Tibial nerve (tissue), 4 donors: ENCODE results near the gene LGI1. TPM values are rescaled to one million over a fixed set of nuclear protein-coding genes. Genes with fewer than 3 reads are reported as not detected.

ENCODE experiments used
- DNase-seq, 2 donors: peaks; one replicate each; pipeline ENCODE4 v3.0.0-alpha.2; 2019; ENCODE audit warnings: low spot score in 2 of 2
- H3K27ac ChIP-seq, 4 donors: fragments of 200-600 bp; sonication (generic) in 3 of 4; one replicate each; pipeline ENCODE4 v1.5.1; 2017 to 2019; ENCODE audit warnings: mild to moderate bottlenecking in 1 of 4
- H3K27me3 ChIP-seq, 2 donors: fragments of 200-600 bp; sonication (generic) in 1 of 2; one replicate each; pipeline versions ENCODE4 v1.5.1 to v1.6.0; 2017 to 2019
- H3K36me3 ChIP-seq, 3 donors: fragments of 200-600 bp; sonication (generic); one replicate each; pipeline ENCODE4 v1.5.1; 2018 to 2019
- H3K4me1 ChIP-seq, 4 donors: fragments of 200-600 bp; sonication (generic) in 3 of 4; one replicate each; pipeline ENCODE4 v1.5.1; 2017 to 2019
- H3K4me3 ChIP-seq, 4 donors: fragments of 200-600 bp; sonication (generic) in 3 of 4; one replicate each; pipeline ENCODE4 v1.5.1; 2017 to 2019; ENCODE audit warnings: mild to moderate bottlenecking in 1 of 4, moderate library complexity in 1 of 4
- H3K9me3 ChIP-seq, 4 donors: fragments of 200-600 bp; sonication (generic) in 3 of 4; one replicate each; pipeline ENCODE4 v1.5.1; 2017 to 2019
- CTCF ChIP-seq, 5 experiments: fragments of 200-600 bp in 3 of 5; fragments of 450-650 bp in 2 of 5; sonication (generic) in 3 of 5; IDR thresholded peaks; one replicate each; pipeline ENCODE4 v1.5.1; 2016 to 2019; ENCODE audit warnings: antibody characterized with exemption in 5 of 5, mild to moderate bottlenecking in 3 of 5, moderate library complexity in 2 of 5
- EP300 ChIP-seq, 2 donors: sonication (generic); formaldehyde crosslinking; IDR thresholded peaks; one replicate each; pipeline ENCODE4 v1.6.1; 2017; ENCODE audit warnings: antibody characterized with exemption in 2 of 2, mild to moderate bottlenecking in 1 of 2
- POLR2A ChIP-seq, 2 donors: fragments of 450-650 bp; IDR thresholded peaks; one replicate each; pipeline ENCODE4 v1.6.1; 2017; ENCODE audit warnings: antibody characterized with exemption in 2 of 2, mild to moderate bottlenecking in 2 of 2, moderate library complexity in 2 of 2
- WGBS, 2 donors: methylation state at CpG; one replicate each; pipeline ENCODE4 v1.1.5; 2018; 5-methylcytosine and 5-hydroxymethylcytosine counted together
- total RNA-seq, 4 donors: library from RNA; depleted of rRNA; stranded (reverse); fragments of >200 nt; gene quantifications; one replicate each; pipeline ENCODE4 v1.1.0, GENCODE V29; 2016

Gene LGI1
- 10 to 100 TPM in 2 of 4 donors, 1 to 10 TPM in 2; 8.4 to 21.0 (median 14.1) TPM for total RNA-seq

- Histone ChIP-seq H3K27ac (peak within 1 kb of the TSS; percentile 37 to 82 (median 60)), H3K36me3 (no peaks in the 10 kb centered on the region), H3K4me3 (peak within 1 kb of the TSS; percentile 20 to 46 (median 28)), H3K4me1 (peaks cover 0 to 42% (median 5%) of the 10 kb centered on the region in 4 donors), H3K9me3 (no peaks in the 10 kb centered on the region), H3K27me3 (no peaks in the 10 kb centered on the region)
- TF ChIP-seq CTCF (IDR thresholded peaks at IDR 0.05), result no peak
- TF ChIP-seq EP300 (IDR thresholded peaks at IDR 0.05), result no peak
- TF ChIP-seq POLR2A (IDR thresholded peaks at IDR 0.05), result no peak
- no peak for DNase-seq
- WGBS, 2 donors, result 4 to 13% methylated on average over 16 of the region's 16 CpGs
These were observed at the start of gene LGI1 for GRCh38 chr10:93757801-93758507. TSS of gene LGI1 (plus strand) at chr10:93757936. CDS start at chr10:93758145, 209 bp downstream.

- whole genome bisulfite sequencing, 2 donors, result 63 to 71% methylated on average over 5 of the region's 5 CpGs
These were observed 47.3 kb upstream of the LGI1 start for GRCh38 chr10:93710333-93710909.

GRCh38 chr10:93711891-93712290, 45.8 kb upstream of the LGI1 start:
- Histone ChIP-seq H3K27ac (no peak overlapping the region), H3K4me3 (no peak overlapping the region), H3K27me3 (no peaks in the 10 kb centered on the region), H3K9me3 (no peaks in the 10 kb centered on the region), H3K36me3 (no peaks in the 10 kb centered on the region), H3K4me1 (no peaks in the 10 kb centered on the region)
- no peak for DNase-seq
- 43 to 68% methylated on average over 3 of the region's 3 CpGs for WGBS, 2 donors
- TF ChIP-seq EP300 (IDR thresholded peaks at IDR 0.05), result no peak
- TF ChIP-seq CTCF (IDR thresholded peaks at IDR 0.05), result no peak
- TF ChIP-seq POLR2A (IDR thresholded peaks at IDR 0.05), result no peak

More at GRCh38 chr10:93710333-93710909, 47.3 kb upstream of the LGI1 start:
- Histone ChIP-seq H3K27me3 (no peaks in the 10 kb centered on the region), H3K4me1 (no peaks in the 10 kb centered on the region), H3K9me3 (no peaks in the 10 kb centered on the region), H3K27ac (no peak overlapping the region), H3K36me3 (no peaks in the 10 kb centered on the region), H3K4me3 (no peak overlapping the region)
- TF ChIP-seq CTCF (IDR thresholded peaks at IDR 0.05) (no peak), POLR2A (IDR thresholded peaks at IDR 0.05) (no peak), EP300 (IDR thresholded peaks at IDR 0.05) (no peak)
- no peak for DNase-seq

- no peaks in the 10 kb centered on the region for H3K36me3 ChIP-seq
- no peaks in the 10 kb centered on the region for H3K4me1 ChIP-seq
- H3K27ac ChIP-seq, result no peak overlapping the region
- WGBS, 2 donors, result 76 to 80% methylated on average over 2 of the region's 2 CpGs
- no peak for DNase-seq
- H3K4me3 ChIP-seq, result no peak overlapping the region
- no peaks in the 10 kb centered on the region for H3K27me3 ChIP-seq
- no peaks in the 10 kb centered on the region for H3K9me3 ChIP-seq
- TF ChIP-seq CTCF (IDR thresholded peaks at IDR 0.05) (no peak), POLR2A (IDR thresholded peaks at IDR 0.05) (no peak), EP300 (IDR thresholded peaks at IDR 0.05) (no peak)
These were observed 45.1 kb upstream of the LGI1 start for GRCh38 chr10:93712593-93712992.

- no peaks in the 10 kb centered on the region for H3K9me3 ChIP-seq
- no peak for TF ChIP-seq CTCF (IDR thresholded peaks at IDR 0.05)
- TF ChIP-seq POLR2A (IDR thresholded peaks at IDR 0.05), result no peak
- TF ChIP-seq EP300 (IDR thresholded peaks at IDR 0.05), result no peak
- DNase-seq, result no peak
- no peaks in the 10 kb centered on the region for H3K4me1 ChIP-seq
- H3K36me3 ChIP-seq, result no peaks in the 10 kb centered on the region
- no peak overlapping the region for H3K4me3 ChIP-seq
- 80 to 84% methylated on average over 5 of the region's 5 CpGs for WGBS, 2 donors
- H3K27ac ChIP-seq, result no peak overlapping the region
- no peaks in the 10 kb centered on the region for H3K27me3 ChIP-seq
These were observed 42.4 kb upstream of the LGI1 start for GRCh38 chr10:93715345-93715744.
